GM23248 (cell line): ENCODE data around the gene USP9X.

ENCODE experiments used
- EZH2 ChIP-seq: fragments of 200-600 bp; sonication (generic); IDR thresholded peaks from 2 replicates; pipeline ENCODE4 v1.6.1; 2018; ENCODE audit warnings: antibody characterized with exemption, mild to moderate bottlenecking; ENCODE audit not compliant: insufficient read depth, poor library complexity, severe bottlenecking
- EZH2phosphoT487 ChIP-seq: fragments of 200-600 bp; sonication (generic); IDR thresholded peaks from 2 replicates; pipeline ENCODE4 v1.6.1; 2018; ENCODE audit warnings: antibody characterized with exemption, moderate library complexity, mild to moderate bottlenecking, low read depth; ENCODE audit not compliant: insufficient read depth

DNA sequence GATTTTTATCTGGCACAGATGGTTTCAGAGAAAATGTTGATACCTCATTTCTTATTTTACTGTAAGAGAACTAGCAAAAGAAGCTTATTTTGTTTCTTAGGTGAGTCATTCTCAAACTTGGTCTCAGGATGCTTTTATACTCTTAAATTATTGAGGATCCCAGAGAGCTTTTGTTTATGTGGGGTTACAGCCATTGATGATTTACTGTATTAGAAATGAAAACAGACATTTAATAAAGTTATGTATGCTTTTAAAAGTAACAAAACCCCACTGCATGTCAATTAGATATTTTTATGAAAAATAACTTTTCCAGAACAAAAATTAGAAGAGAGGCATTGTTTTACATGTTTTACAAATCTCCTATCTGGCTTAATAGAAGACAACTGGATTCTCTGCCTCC, 12.1 kb downstream of the USP9X start:
- no peak for TF ChIP-seq EZH2
- no peak for TF ChIP-seq EZH2phosphoT487
